ENCODE measurements around the gene AVEN. TPM values are rescaled to one million over a fixed set of nuclear protein-coding genes. Genes with fewer than 3 reads are reported as not detected.

Gene AVEN
- total and polyA plus RNA-seq, 2 donors from 2014 or later: 6.4 to 7.1 TPM

DNA sequence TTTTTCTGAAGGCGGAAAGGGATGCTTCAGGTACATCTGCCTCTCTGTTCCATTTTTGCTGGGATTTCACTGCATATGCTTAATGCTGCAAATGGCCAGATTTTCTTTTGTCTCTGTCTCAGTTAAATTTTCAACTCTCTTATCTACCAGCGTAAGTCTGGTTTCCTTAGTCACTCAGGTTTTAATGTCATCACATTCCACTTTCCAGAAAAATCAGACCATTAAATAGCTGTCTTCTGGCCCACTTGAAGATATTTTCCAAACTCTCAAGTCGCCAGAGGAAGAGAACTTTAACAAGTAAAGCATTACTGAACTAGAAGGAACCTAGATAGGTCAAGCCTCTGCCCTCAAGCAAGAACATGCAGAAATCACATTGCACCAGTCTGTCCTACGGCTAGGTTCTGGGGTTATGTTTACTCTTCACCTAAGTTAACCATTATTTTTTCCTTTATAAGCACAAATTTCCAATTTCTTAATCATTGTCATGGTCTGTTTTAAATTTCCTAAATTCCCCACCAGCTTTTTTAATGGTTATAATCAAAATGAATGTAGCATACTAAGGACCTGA, 26.5 kb downstream of the AVEN start:
- TF ChIP-seq, protein P1, sequence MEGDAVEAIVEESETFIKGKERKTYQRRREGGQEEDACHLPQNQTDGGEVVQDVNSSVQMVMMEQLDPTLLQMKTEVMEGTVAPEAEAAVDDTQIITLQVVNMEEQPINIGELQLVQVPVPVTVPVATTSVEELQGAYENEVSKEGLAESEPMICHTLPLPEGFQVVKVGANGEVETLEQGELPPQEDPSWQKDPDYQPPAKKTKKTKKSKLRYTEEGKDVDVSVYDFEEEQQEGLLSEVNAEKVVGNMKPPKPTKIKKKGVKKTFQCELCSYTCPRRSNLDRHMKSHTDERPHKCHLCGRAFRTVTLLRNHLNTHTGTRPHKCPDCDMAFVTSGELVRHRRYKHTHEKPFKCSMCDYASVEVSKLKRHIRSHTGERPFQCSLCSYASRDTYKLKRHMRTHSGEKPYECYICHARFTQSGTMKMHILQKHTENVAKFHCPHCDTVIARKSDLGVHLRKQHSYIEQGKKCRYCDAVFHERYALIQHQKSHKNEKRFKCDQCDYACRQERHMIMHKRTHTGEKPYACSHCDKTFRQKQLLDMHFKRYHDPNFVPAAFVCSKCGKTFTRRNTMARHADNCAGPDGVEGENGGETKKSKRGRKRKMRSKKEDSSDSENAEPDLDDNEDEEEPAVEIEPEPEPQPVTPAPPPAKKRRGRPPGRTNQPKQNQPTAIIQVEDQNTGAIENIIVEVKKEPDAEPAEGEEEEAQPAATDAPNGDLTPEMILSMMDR (IDR thresholded peaks at IDR 0.05; ENCODE audit: borderline replicate concordance, extremely low read depth, insufficient read depth): no peak
- H3K9me3 ChIP-seq (ENCODE audit: control insufficient read depth in 2 of 3, insufficient read depth in 1 of 3, low read length in 3 of 3): no peaks in the 10 kb centered on the region
- no peak overlapping the region for H3K4me3 ChIP-seq (ENCODE audit: low read length in 3 of 3)
- H3K4me1 ChIP-seq (ENCODE audit: control insufficient read depth in 2 of 3, insufficient read depth in 2 of 3, low read depth in 1 of 3, low read length in 3 of 3): peaks cover 0 to 8% (median 3%) of the 10 kb centered on the region in 3 donors
- no peak overlapping the region for H3K27ac ChIP-seq (ENCODE audit: low read depth in 2 of 2, low read length in 2 of 2)
- no peak for DNase-seq
- intact Hi-C loops (cut with DNase I): no loop called here
- H3K36me3 ChIP-seq (ENCODE audit: control insufficient read depth in 2 of 3, insufficient read depth in 3 of 3, low read length in 3 of 3): no peaks in the 10 kb centered on the region
- no peak for FAIRE-seq
- no peaks in the 10 kb centered on the region for H3K27me3 ChIP-seq (ENCODE audit: control insufficient read depth, insufficient read depth, low read length)
- no peak overlapping the region for H3K9ac ChIP-seq (ENCODE audit: low read length in 3 of 3)

GRCh38 chr15:34011481-34011880, 27.5 kb downstream of the AVEN start:
- DNase-seq (peak in 1 of 5 donors; percentile 4), FAIRE-seq (no peak)
- no peak overlapping the region for H3K9ac ChIP-seq (ENCODE audit: low read length in 3 of 3)
- no peak overlapping the region for H3K4me3 ChIP-seq (ENCODE audit: low read length in 3 of 3)
- no peak overlapping the region for H3K27ac ChIP-seq (ENCODE audit: low read depth in 2 of 2, low read length in 2 of 2)
- H3K27me3 ChIP-seq (ENCODE audit: control insufficient read depth, insufficient read depth, low read length): no peaks in the 10 kb centered on the region
- peaks cover 0 to 8% (median 3%) of the 10 kb centered on the region in 3 donors for H3K4me1 ChIP-seq (ENCODE audit: control insufficient read depth in 2 of 3, insufficient read depth in 2 of 3, low read depth in 1 of 3, low read length in 3 of 3)
- TF ChIP-seq, protein P1 (IDR thresholded peaks at IDR 0.05; ENCODE audit: borderline replicate concordance, extremely low read depth, insufficient read depth): no peak
- no peaks in the 10 kb centered on the region for H3K9me3 ChIP-seq (ENCODE audit: control insufficient read depth in 2 of 3, insufficient read depth in 1 of 3, low read length in 3 of 3)
- no peaks in the 10 kb centered on the region for H3K36me3 ChIP-seq (ENCODE audit: control insufficient read depth in 2 of 3, insufficient read depth in 3 of 3, low read length in 3 of 3)
- intact Hi-C loops (cut with DNase I): no loop called here

- no peak overlapping the region for H3K27ac ChIP-seq (ENCODE audit: low read depth in 2 of 2, low read length in 2 of 2)
- peaks cover 0 to 8% (median 3%) of the 10 kb centered on the region in 3 donors for H3K4me1 ChIP-seq (ENCODE audit: control insufficient read depth in 2 of 3, insufficient read depth in 2 of 3, low read depth in 1 of 3, low read length in 3 of 3)
- intact Hi-C loops (cut with DNase I): no loop called here
- H3K36me3 ChIP-seq (ENCODE audit: control insufficient read depth in 2 of 3, insufficient read depth in 3 of 3, low read length in 3 of 3): no peaks in the 10 kb centered on the region
- H3K27me3 ChIP-seq (ENCODE audit: control insufficient read depth, insufficient read depth, low read length): no peaks in the 10 kb centered on the region
- H3K9ac ChIP-seq (ENCODE audit: low read length in 3 of 3): no peak overlapping the region
- FAIRE-seq: no peak
- TF ChIP-seq, protein P1 (IDR thresholded peaks at IDR 0.05; ENCODE audit: borderline replicate concordance, extremely low read depth, insufficient read depth): no peak
- H3K4me3 ChIP-seq (ENCODE audit: low read length in 3 of 3): no peak overlapping the region
- no peak for DNase-seq
- H3K9me3 ChIP-seq (ENCODE audit: control insufficient read depth in 2 of 3, insufficient read depth in 1 of 3, low read length in 3 of 3): no peaks in the 10 kb centered on the region
Observed at GRCh38 chr15:34010921-34011320, 28.1 kb downstream of the AVEN start.

- FAIRE-seq: no peak
Observed at GRCh38 chr15:34009656-34010055, 29.3 kb downstream of the AVEN start.

More at GRCh38 chr15:34009656-34010055, 29.3 kb downstream of the AVEN start:
- DNase-seq: no peak
- Histone ChIP-seq H3K27ac (ENCODE audit: low read depth in 2 of 2, low read length in 2 of 2) (no peak overlapping the region), H3K9me3 (ENCODE audit: control insufficient read depth in 2 of 3, insufficient read depth in 1 of 3, low read length in 3 of 3) (no peaks in the 10 kb centered on the region), H3K36me3 (ENCODE audit: control insufficient read depth in 2 of 3, insufficient read depth in 3 of 3, low read length in 3 of 3) (no peaks in the 10 kb centered on the region), H3K4me3 (ENCODE audit: low read length in 3 of 3) (no peak overlapping the region), H3K27me3 (ENCODE audit: control insufficient read depth, insufficient read depth, low read length) (no peaks in the 10 kb centered on the region), H3K9ac (ENCODE audit: low read length in 3 of 3) (no peak overlapping the region), H3K4me1 (ENCODE audit: control insufficient read depth in 2 of 3, insufficient read depth in 2 of 3, low read depth in 1 of 3, low read length in 3 of 3) (peaks cover 0 to 5% (median 3%) of the 10 kb centered on the region in 3 donors)
- TF ChIP-seq, protein P1 (IDR thresholded peaks at IDR 0.05; ENCODE audit: borderline replicate concordance, extremely low read depth, insufficient read depth): no peak
- intact Hi-C loops (cut with DNase I): no loop called here
